Mesenchymal stem cell (in vitro differentiated cells and primary cell): ENCODE measurements around the gene CPNE4.

Experiments used
- DNase-seq: peaks from one replicate; pipeline ENCODE4 v3.0.0-alpha.2; 2013
- H2AFZ ChIP-seq: one replicate; pipeline ENCODE4 v1.6.1; 2013; ENCODE audit warnings: low read depth, mild to moderate bottlenecking, control low read depth, inconsistent platforms, low read length, moderate library complexity
- H2AK5ac ChIP-seq: 2 replicates; pipeline ENCODE4 v1.6.1; 2013; ENCODE audit warnings: low read length, moderate library complexity, mild to moderate bottlenecking, inconsistent platforms; ENCODE audit not compliant: severe bottlenecking
- H2BK120ac ChIP-seq: one replicate; pipeline ENCODE4 v1.6.1; 2013; ENCODE audit warnings: low read depth, mild to moderate bottlenecking, inconsistent platforms, low read length, moderate library complexity
- H2BK12ac ChIP-seq, 2 experiments: one replicate each; pipeline ENCODE4 v1.6.1; 2013; ENCODE audit warnings: inconsistent platforms in 2 of 2, low read length in 2 of 2, mild to moderate bottlenecking in 2 of 2, moderate library complexity in 2 of 2, control low read depth in 1 of 2
- H2BK15ac ChIP-seq: one replicate; pipeline ENCODE4 v1.6.1; 2013; ENCODE audit warnings: mild to moderate bottlenecking, low read depth, inconsistent platforms; ENCODE audit not compliant: poor library complexity, severe bottlenecking
- H2BK5ac ChIP-seq: 2 replicates; pipeline ENCODE4 v1.6.1; 2013; ENCODE audit warnings: low read depth, mild to moderate bottlenecking, low read length, control low read depth, inconsistent platforms; ENCODE audit not compliant: poor library complexity, severe bottlenecking
- H3K14ac ChIP-seq, 2 experiments: one replicate each; pipeline ENCODE4 v1.6.1; 2013; ENCODE audit warnings: inconsistent platforms in 2 of 2, low read length in 2 of 2, control low read depth in 1 of 2, mild to moderate bottlenecking in 1 of 2, moderate library complexity in 1 of 2
- H3K18ac ChIP-seq, 2 experiments: one replicate each; pipeline ENCODE4 v1.6.1; 2013; ENCODE audit warnings: inconsistent platforms in 2 of 2, low read length in 2 of 2, control low read depth in 1 of 2, low read depth in 1 of 2, mild to moderate bottlenecking in 1 of 2
- H3K23ac ChIP-seq, 2 experiments: one replicate each; pipeline ENCODE4 v1.6.1; 2013; ENCODE audit warnings: inconsistent platforms in 2 of 2, low read length in 2 of 2, mild to moderate bottlenecking in 2 of 2, moderate library complexity in 2 of 2, control low read depth in 1 of 2
- H3K27ac ChIP-seq: 2 replicates; pipeline ENCODE4 v1.5.1; 2013; ENCODE audit warnings: mild to moderate bottlenecking, moderate library complexity, low read length, control low read depth, inconsistent platforms; ENCODE audit not compliant: poor library complexity, severe bottlenecking
- H3K27me3 ChIP-seq, 2 experiments: 2 replicates each; pipeline versions ENCODE4 v1.6.1 to v1.7.0; 2013; ENCODE audit warnings: low read length in 2 of 2, mild to moderate bottlenecking in 2 of 2, moderate library complexity in 2 of 2, control low read depth in 1 of 2, inconsistent platforms in 1 of 2; ENCODE audit not compliant: control insufficient read depth in 1 of 2, insufficient read depth in 1 of 2
- H3K36me3 ChIP-seq, 2 experiments: 2 replicates each; pipeline versions ENCODE4 v1.6.1 to v1.7.0; 2013; ENCODE audit warnings: low read length in 2 of 2, control low read depth in 1 of 2, inconsistent platforms in 1 of 2, low read depth in 1 of 2, mild to moderate bottlenecking in 1 of 2; ENCODE audit not compliant: insufficient read depth in 2 of 2, control insufficient read depth in 1 of 2
- H3K4ac ChIP-seq, 2 experiments: one replicate each; pipeline ENCODE4 v1.6.1; 2013; ENCODE audit warnings: inconsistent platforms in 2 of 2, low read length in 2 of 2, mild to moderate bottlenecking in 2 of 2, moderate library complexity in 2 of 2, control low read depth in 1 of 2, low read depth in 1 of 2
- H3K4me1 ChIP-seq: 2 replicates; pipeline ENCODE4 v1.6.1; 2013; ENCODE audit warnings: low read depth, low read length, control low read depth; ENCODE audit not compliant: control insufficient read depth, insufficient read depth
- H3K4me2 ChIP-seq: 2 replicates; pipeline ENCODE4 v1.6.1; 2013; ENCODE audit warnings: low read length, mild to moderate bottlenecking, inconsistent platforms; ENCODE audit not compliant: poor library complexity, severe bottlenecking
- H3K4me3 ChIP-seq, 2 experiments: 2 replicates each; pipeline versions ENCODE4 v1.5.1 to v1.7.0; 2013; ENCODE audit warnings: low read length in 2 of 2, mild to moderate bottlenecking in 2 of 2, control low read depth in 1 of 2, low read depth in 1 of 2; ENCODE audit not compliant: insufficient read depth in 1 of 2
- H3K79me1 ChIP-seq: replicated peaks from 2 replicates; pipeline ENCODE4 v1.6.1; 2013; ENCODE audit warnings: mild to moderate bottlenecking, control low read depth, low read length, inconsistent platforms; ENCODE audit not compliant: poor library complexity, severe bottlenecking
- H3K9ac ChIP-seq: 2 replicates; pipeline ENCODE4 v1.7.0; 2013; ENCODE audit warnings: mild to moderate bottlenecking, low read length, moderate library complexity
- H3K9me3 ChIP-seq: 2 replicates; pipeline ENCODE4 v1.7.0; 2013; ENCODE audit warnings: mild to moderate bottlenecking, low read length; ENCODE audit not compliant: control insufficient read depth
- H4K8ac ChIP-seq: one replicate; pipeline ENCODE4 v1.6.1; 2013; ENCODE audit warnings: inconsistent platforms, mild to moderate bottlenecking, low read length, moderate library complexity
- H4K91ac ChIP-seq: one replicate; pipeline ENCODE4 v1.6.1; 2013; ENCODE audit warnings: mild to moderate bottlenecking, low read length, inconsistent platforms
- WGBS: methylation state at CpG from one replicate; pipeline ENCODE4 v1.1.7; 2013; ENCODE audit warnings: mixed read lengths; 5-methylcytosine and 5-hydroxymethylcytosine counted together

CPNE4 gene

GRCh38 chr3:131568460-131568859 is 466.4 kb downstream of the CPNE4 start:
- Histone ChIP-seq H2AK5ac (no peak overlapping the region), H3K23ac (no peak overlapping the region), H3K27ac (no peak overlapping the region), H4K8ac (no peak overlapping the region), H3K4me2 (no peak overlapping the region), H3K27me3 (peaks cover 10 to 20% of the 10 kb centered on the region in 2 experiments), H4K91ac (no peak overlapping the region), H2BK15ac (no peak overlapping the region), H3K4me3 (no peak overlapping the region), H2AFZ (no peak overlapping the region), H3K18ac (no peak overlapping the region), H3K4ac (no peak overlapping the region), H2BK5ac (no peak overlapping the region), H3K79me1 (no peaks in the 10 kb centered on the region), H2BK12ac (no peak overlapping the region), H3K36me3 (no peaks in the 10 kb centered on the region), H3K14ac (no peak overlapping the region), H3K9me3 (no peaks in the 10 kb centered on the region), H3K9ac (no peak overlapping the region), H2BK120ac (no peak overlapping the region), H3K4me1 (no peaks in the 10 kb centered on the region)
- 80% methylated on average over 5 of the region's 5 CpGs for WGBS
- no peak for DNase-seq

GRCh38 chr3:131564812-131565211 is 470.0 kb downstream of the CPNE4 start:
- WGBS, result 88% methylated on average over 4 of the region's 4 CpGs
- H3K27me3 ChIP-seq, result peaks cover 10 to 29% of the 10 kb centered on the region in 2 experiments
- H2BK120ac ChIP-seq, result no peak overlapping the region

GRCh38 chr3:131561511-131561910 is 473.3 kb downstream of the CPNE4 start:
- no peak overlapping the region for H4K8ac ChIP-seq
- H3K4ac ChIP-seq, result no peak overlapping the region
- H3K27me3 ChIP-seq, result peaks cover 10 to 23% of the 10 kb centered on the region in 2 experiments
- no peak overlapping the region for H3K23ac ChIP-seq
- H2BK120ac ChIP-seq, result no peak overlapping the region
- DNase-seq, result no peak
- no peak overlapping the region for H3K4me3 ChIP-seq
- WGBS, result 82% methylated on average over 1 of the region's 2 CpGs
- H3K36me3 ChIP-seq, result no peaks in the 10 kb centered on the region
- no peak overlapping the region for H3K27ac ChIP-seq
- H2AK5ac ChIP-seq, result no peak overlapping the region
- no peak overlapping the region for H4K91ac ChIP-seq
- H3K4me2 ChIP-seq, result no peak overlapping the region
- H2BK15ac ChIP-seq, result no peak overlapping the region
- H2AFZ ChIP-seq, result no peak overlapping the region
- H3K9ac ChIP-seq, result no peak overlapping the region
- no peaks in the 10 kb centered on the region for H3K9me3 ChIP-seq
- H3K4me1 ChIP-seq, result no peaks in the 10 kb centered on the region
- no peak overlapping the region for H2BK5ac ChIP-seq
- H3K14ac ChIP-seq, result no peak overlapping the region
- no peaks in the 10 kb centered on the region for H3K79me1 ChIP-seq
- H3K18ac ChIP-seq, result no peak overlapping the region
- no peak overlapping the region for H2BK12ac ChIP-seq

More at GRCh38 chr3:131564812-131565211, 470.0 kb downstream of the CPNE4 start:
- Histone ChIP-seq H3K27ac (no peak overlapping the region), H3K4ac (no peak overlapping the region), H2BK15ac (no peak overlapping the region), H2BK5ac (no peak overlapping the region), H3K9me3 (no peaks in the 10 kb centered on the region), H4K91ac (no peak overlapping the region), H3K4me2 (no peak overlapping the region), H3K4me3 (no peak overlapping the region), H3K9ac (no peak overlapping the region), H3K23ac (no peak overlapping the region), H3K36me3 (no peaks in the 10 kb centered on the region), H2AK5ac (no peak overlapping the region), H2BK12ac (no peak overlapping the region), H3K18ac (no peak overlapping the region), H4K8ac (no peak overlapping the region), H3K79me1 (no peaks in the 10 kb centered on the region), H2AFZ (no peak overlapping the region), H3K4me1 (no peaks in the 10 kb centered on the region), H3K14ac (no peak overlapping the region)
- no peak for DNase-seq

DNA sequence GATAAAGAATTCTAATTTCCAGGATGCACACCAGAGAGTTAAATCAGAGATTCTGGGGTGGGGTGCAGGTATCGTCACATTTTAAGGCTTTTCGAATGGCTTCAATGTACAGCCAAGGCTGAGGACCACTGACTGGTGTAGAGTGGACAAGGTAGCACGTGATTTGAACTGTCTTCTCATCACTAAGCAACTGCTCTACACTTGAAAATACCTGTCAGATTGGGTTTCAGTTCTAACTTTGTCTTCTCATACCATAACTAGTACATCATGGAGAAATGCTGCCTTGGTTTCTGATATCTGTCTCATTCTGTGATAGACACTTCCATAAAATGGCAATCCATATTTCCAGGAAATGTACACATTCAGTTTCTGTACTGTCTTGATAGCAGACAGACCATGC is 474.0 kb downstream of the CPNE4 start:
- H3K79me1 ChIP-seq, result no peaks in the 10 kb centered on the region
- H3K9ac ChIP-seq, result no peak overlapping the region
- no peak overlapping the region for H4K8ac ChIP-seq
- H3K4ac ChIP-seq, result no peak overlapping the region
- no peak overlapping the region for H3K27ac ChIP-seq
- no peak overlapping the region for H2BK5ac ChIP-seq
- no peak overlapping the region for H3K18ac ChIP-seq
- no peak overlapping the region for H2BK12ac ChIP-seq
- no peak overlapping the region for H2AK5ac ChIP-seq
- H3K23ac ChIP-seq, result no peak overlapping the region
- peaks cover 10 to 20% of the 10 kb centered on the region in 2 experiments for H3K27me3 ChIP-seq
- H3K14ac ChIP-seq, result no peak overlapping the region
- no peaks in the 10 kb centered on the region for H3K36me3 ChIP-seq
- DNase-seq, result no peak
- no peak overlapping the region for H3K4me2 ChIP-seq
- no peak overlapping the region for H3K4me3 ChIP-seq
- H4K91ac ChIP-seq, result no peak overlapping the region
- H3K4me1 ChIP-seq, result no peaks in the 10 kb centered on the region
- no peak overlapping the region for H2BK15ac ChIP-seq
- no peaks in the 10 kb centered on the region for H3K9me3 ChIP-seq
- 81% methylated on average over 3 of the region's 3 CpGs for WGBS
- H2AFZ ChIP-seq, result no peak overlapping the region
- no peak overlapping the region for H2BK120ac ChIP-seq
